Measurements from ENCODE around the gene HDAC11.
"Not testable (repeated sequence)": the region's sequence is repeated elsewhere in the genome, so short reads cannot be mapped to it uniquely, and the experiment has no call there.

Gene HDAC11

GRCh38 chr3:13507570-13508339 lies 27.6 kb downstream of the HDAC11 start:
- no peak for DNase-seq (ENCODE audit: low read depth)

GRCh38 chr3:13508496-13508895 lies 28.4 kb downstream of the HDAC11 start:
- no peak for DNase-seq (ENCODE audit: low read depth)

GRCh38 chr3:13509059-13509815 lies 29.1 kb downstream of the HDAC11 start:
- DNase-seq (ENCODE audit: low read depth): no peak

- no peak for DNase-seq (ENCODE audit: low read depth)
Observed at GRCh38 chr3:13509816-13510192, 29.7 kb downstream of the HDAC11 start.

GRCh38 chr3:13512451-13512850 lies 32.3 kb downstream of the HDAC11 start:
- no peak for DNase-seq (ENCODE audit: low read depth)

- no peak for DNase-seq (ENCODE audit: low read depth)
Observed at GRCh38 chr3:13513051-13513912, 33.2 kb downstream of the HDAC11 start.

GRCh38 chr3:13513913-13514517 lies 33.9 kb downstream of the HDAC11 start:
- no peak for DNase-seq (ENCODE audit: low read depth)

GRCh38 chr3:13514639-13515435 lies 34.7 kb downstream of the HDAC11 start:
- DNase-seq (ENCODE audit: low read depth): no peak

GRCh38 chr3:13515786-13516759 lies 36.0 kb downstream of the HDAC11 start:
- no peak for DNase-seq (ENCODE audit: low read depth)

GRCh38 chr3:13516760-13517135 lies 36.6 kb downstream of the HDAC11 start:
- no peak for DNase-seq (ENCODE audit: low read depth)

- no peak for DNase-seq (ENCODE audit: low read depth)
Observed at GRCh38 chr3:13517253-13517977, 37.3 kb downstream of the HDAC11 start.

GRCh38 chr3:13518516-13518953 lies 38.4 kb downstream of the HDAC11 start:
- no peak for DNase-seq (ENCODE audit: low read depth)

- no peak for DNase-seq (ENCODE audit: low read depth)
Observed at GRCh38 chr3:13519006-13519791, 39.1 kb downstream of the HDAC11 start.

GRCh38 chr3:13520326-13520880 lies 40.3 kb downstream of the HDAC11 start:
- DNase-seq (ENCODE audit: low read depth): no peak

- no peak for DNase-seq (ENCODE audit: low read depth)
Observed at GRCh38 chr3:13521309-13521708, 41.2 kb downstream of the HDAC11 start.

GRCh38 chr3:13521749-13522148 lies 41.6 kb downstream of the HDAC11 start:
- not testable (repeated sequence) for DNase-seq (ENCODE audit: low read depth)

GRCh38 chr3:13522236-13522635 lies 42.1 kb downstream of the HDAC11 start:
- DNase-seq (ENCODE audit: low read depth): no peak

GRCh38 chr3:13524979-13525669 lies 45.0 kb downstream of the HDAC11 start:
- DNase-seq (ENCODE audit: low read depth): no peak

Data from activated gamma-delta T cell treated with anti-CD3 and anti-CD28 coated beads, Interleukin-2, amount 50 U/mL, for 16 hours (primary cell).